Activated CD4-positive, CD25-positive, alpha-beta regulatory T cell treated with anti-CD3 and anti-CD28 coated beads, Interleukin-2, amount 50 U/mL, for 72 hours (primary cell): ENCODE measurements around the gene PLEKHJ1.
A peak's percentile ranks its signal among the peaks of the same experiment; 100 is the strongest.
"Not testable (repeated sequence)": the region's sequence is repeated elsewhere in the genome, so short reads cannot be mapped to it uniquely, and the experiment has no call there.

Source experiments
- DNase-seq: peaks from one replicate; pipeline ENCODE4 v3.0.0; 2021

Gene PLEKHJ1

GRCh38 chr19:2236314-2237050, at the start of gene PLEKHJ1, which contains the start of gene SF3A2:
Gene PLEKHJ1, minus strand, starts transcription at chr19:2236329. Its CDS starts 81 bp downstream, at chr19:2236248.
Gene SF3A2, plus strand, starts transcription at chr19:2236824. Its CDS starts 6,595 bp downstream, at chr19:2243419.
- DNase-seq: peak; percentile 99

GRCh38 chr19:2283835-2284507, 47.8 kb upstream of the PLEKHJ1 start:
- DNase-seq: no peak

GRCh38 chr19:2282862-2283237, 46.7 kb upstream of the PLEKHJ1 start:
- no peak for DNase-seq

- no peak for DNase-seq
These were observed 46.1 kb upstream of the PLEKHJ1 start, which contains the start of gene PEAK3 for GRCh38 chr19:2282062-2282861. Gene PEAK3, minus strand, starts transcription at chr19:2282175. Its CDS starts 1,244 bp downstream, at chr19:2280931.

GRCh38 chr19:2281265-2282061, 45.3 kb upstream of the PLEKHJ1 start:
- DNase-seq: not testable (repeated sequence)

GRCh38 chr19:2280633-2281264, 44.6 kb upstream of the PLEKHJ1 start:
- DNase-seq: no peak

GRCh38 chr19:2278459-2279158, 42.5 kb upstream of the PLEKHJ1 start:
- no peak for DNase-seq

- no peak for DNase-seq
These were observed 41.0 kb upstream of the PLEKHJ1 start for GRCh38 chr19:2277138-2277537.

GRCh38 chr19:2276429-2276986, 40.4 kb upstream of the PLEKHJ1 start:
- DNase-seq: no peak

GRCh38 chr19:2275588-2276428, 39.7 kb upstream of the PLEKHJ1 start:
- DNase-seq: no peak

- DNase-seq: no peak
These were observed 38.9 kb upstream of the PLEKHJ1 start for GRCh38 chr19:2274931-2275535.

GRCh38 chr19:2274185-2274711, 38.1 kb upstream of the PLEKHJ1 start:
- DNase-seq: no peak

- DNase-seq: peak; percentile 83
These were observed 37.4 kb upstream of the PLEKHJ1 start for GRCh38 chr19:2273356-2274184.

GRCh38 chr19:2271234-2272103, 35.3 kb upstream of the PLEKHJ1 start:
- no peak for DNase-seq

- peak; percentile 73 for DNase-seq
These were observed 34.5 kb upstream of the PLEKHJ1 start for GRCh38 chr19:2270423-2271233.

- DNase-seq: peak; percentile 54
These were observed 34.0 kb upstream of the PLEKHJ1 start for GRCh38 chr19:2270157-2270422.
